H1 (cell line): ENCODE measurements around the gene FAM50B. TPM values are rescaled to one million over a fixed set of nuclear protein-coding genes. Genes with fewer than 3 reads are reported as not detected.

Experiments
- CTCF ChIP-seq, 3 experiments: IDR thresholded peaks; 1 replicate in 2 of 3; 2 replicates in 1 of 3; pipeline versions ENCODE4 v1.5.1 to v1.6.1; 2011; ENCODE audit warnings: low read length in 3 of 3, mild to moderate bottlenecking in 3 of 3, inconsistent platforms in 2 of 3, low read depth in 1 of 3, moderate library complexity in 1 of 3; ENCODE audit not compliant: insufficient read depth in 1 of 3; ENCODE audit errors: control extremely low read depth in 1 of 3
- polyA plus RNA-seq, 7 experiments: library from polyadenylated mRNA; depleted of rRNA in 3 of 7; stranded (reverse) in 5 of 7; unstranded in 2 of 7; fragments of >200 nt in 5 of 7; fragments of 200-250 nt in 2 of 7; gene quantifications; 1 replicate in 5 of 7; 2 replicates in 1 of 7; 4 replicates in 1 of 7; pipeline versions ENCODE4 v1.2.1 to v1.2.3, GENCODE V29; 2011 to 2013; ENCODE audit warnings: missing spikeins in 2 of 7, mixed read lengths in 2 of 7
- total RNA-seq: library from RNA; stranded (reverse); fragmentation: NEBNext Ultra II Directional; extraction: Animal tissue kit (Norgen Biotek cat#: 25700); gene quantifications from 2 replicates; pipeline ENCODE4 v1.2.1, GENCODE V29; 2021

The FAM50B gene
- total and polyA plus RNA-seq, 2 of the 8 experiments (the other 6 are each of a cell fraction or from before 2014, with no cell fraction given): 3.1 to 3.2 TPM

GRCh38 chr6:3835785-3836184, 13.4 kb upstream of the FAM50B start (continued):
- TF ChIP-seq CTCF (IDR thresholded peaks at IDR 0.05; ENCODE audit: control extremely low read depth in 1 of 3, insufficient read depth in 1 of 3, low read depth in 1 of 3, low read length in 3 of 3): no peak
